HG02885 (cell line): ENCODE data around the gene FNDC1.
A peak's percentile ranks its signal among the peaks of the same experiment; 100 is the strongest.

Experiments used
- ATAC-seq: cut with Tn5 transposase; IDR thresholded peaks from one replicate; pipeline ENCODE4 v1.9.1; 2021; ENCODE audit warnings: mild to moderate bottlenecking; ENCODE audit not compliant: unreplicated experiment, poor library complexity

Gene FNDC1

DNA sequence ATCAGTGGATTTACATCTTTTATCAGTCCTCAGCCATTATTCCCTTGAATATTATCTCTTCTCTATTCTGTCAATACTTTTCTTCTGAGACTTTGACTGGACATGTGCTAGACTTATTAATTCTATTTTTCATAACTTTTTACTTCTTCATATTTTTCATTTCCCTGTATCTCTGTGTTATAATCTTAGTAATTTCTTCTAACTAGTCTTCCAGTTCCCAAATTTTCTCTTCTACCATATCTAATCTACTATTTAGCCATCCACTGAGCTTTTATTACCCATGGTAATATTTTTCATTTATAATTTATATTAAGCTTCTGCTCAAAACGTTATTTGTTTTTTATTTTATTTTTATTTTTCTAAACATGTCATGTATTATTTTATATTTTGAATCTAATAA, 13.1 kb upstream of the FNDC1 start:
- no peak for ATAC-seq

DNA sequence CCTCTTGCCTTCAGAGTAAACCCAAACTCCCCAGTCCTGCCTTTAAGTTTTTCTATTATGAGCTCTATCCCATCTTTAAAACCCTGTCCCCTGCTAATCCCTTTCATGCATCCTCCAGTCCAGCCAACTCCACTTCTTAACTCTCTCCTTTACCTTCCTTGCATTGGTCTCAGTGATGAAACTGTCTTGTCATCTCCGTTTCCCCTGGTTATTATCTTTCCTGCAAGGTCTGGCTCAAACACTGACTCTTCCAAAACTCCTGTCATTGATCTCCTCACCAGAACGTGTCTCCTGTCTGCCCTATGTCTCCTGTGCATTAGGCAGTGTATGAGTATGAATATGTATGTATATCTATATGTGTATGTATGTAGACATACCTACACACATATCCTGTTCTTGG, 11.8 kb upstream of the FNDC1 start:
- ATAC-seq, result no peak

DNA sequence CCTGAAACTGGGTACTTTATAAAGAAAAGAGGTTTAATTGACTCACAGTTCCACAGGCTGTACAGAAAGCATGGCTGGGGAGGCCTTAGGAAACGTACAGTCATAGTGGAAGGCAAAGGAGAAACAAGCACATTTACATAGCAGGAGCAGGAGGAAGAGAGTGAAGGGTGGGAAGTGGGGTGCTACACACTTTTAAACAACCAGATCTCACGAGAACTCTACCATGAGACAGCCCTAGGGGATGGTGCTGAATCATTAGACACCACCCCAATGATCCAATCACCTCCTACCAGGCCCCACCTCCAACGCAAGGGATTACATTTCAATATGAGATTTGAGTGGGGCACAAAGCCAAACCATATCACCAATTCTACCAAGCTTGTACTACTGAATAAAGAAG, 7.4 kb upstream of the FNDC1 start:
- no peak for ATAC-seq

DNA sequence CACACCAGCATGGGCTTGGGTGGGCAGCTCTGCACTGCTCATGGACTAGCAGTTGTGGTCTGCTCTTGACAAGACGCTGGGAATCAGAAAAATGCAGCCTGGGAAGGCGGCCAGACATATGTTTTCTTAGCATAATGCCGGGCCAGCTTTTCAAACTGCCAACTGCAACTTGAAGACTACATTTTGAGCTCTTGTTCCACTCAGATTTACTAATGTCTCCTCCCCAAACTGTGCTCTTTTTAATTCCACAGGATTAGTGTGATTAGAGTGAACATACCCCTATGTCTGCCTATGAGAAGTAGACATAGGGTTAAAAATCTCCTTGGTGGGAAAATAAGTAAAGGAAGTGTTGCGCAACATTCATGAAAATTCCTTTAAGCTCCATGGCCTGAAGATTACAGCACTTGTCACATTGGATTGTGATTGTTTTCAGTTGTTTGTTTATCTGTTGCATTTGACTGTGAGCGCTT, 5.3 kb upstream of the FNDC1 start:
- ATAC-seq, result no peak

DNA sequence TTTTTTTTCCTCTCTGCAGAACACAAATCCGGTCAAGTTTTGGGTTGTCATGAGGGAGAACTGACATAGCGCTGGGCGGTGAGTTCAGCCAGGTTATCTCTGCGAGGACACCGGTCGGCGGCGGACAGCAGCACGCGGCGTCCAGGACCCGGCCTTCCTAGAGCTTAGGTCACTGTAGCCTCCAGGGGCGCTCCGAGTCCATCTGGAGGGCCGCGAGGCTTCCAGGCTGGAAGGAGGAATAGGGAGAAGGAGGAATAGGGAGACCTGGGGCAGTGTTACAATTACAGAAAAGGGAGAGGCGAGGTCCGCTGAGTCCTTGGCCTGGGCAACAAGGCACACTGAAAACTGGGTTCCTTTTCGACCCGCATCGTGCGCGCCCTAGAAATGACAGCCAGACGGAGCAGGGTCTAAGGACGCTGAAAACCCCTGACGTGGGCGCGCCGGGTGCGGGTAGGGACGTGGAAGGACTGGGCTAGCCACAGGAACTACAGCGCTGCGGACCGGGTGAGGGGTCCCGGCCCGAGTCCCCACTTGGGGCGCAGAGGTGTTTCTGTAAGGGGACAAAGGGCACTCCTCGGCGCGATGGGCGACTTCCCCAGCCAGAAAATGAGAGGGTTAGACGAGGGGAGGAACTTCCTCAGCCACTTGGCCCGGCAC, 536 bp upstream of the FNDC1 start:
- peak; percentile 16 for ATAC-seq

DNA sequence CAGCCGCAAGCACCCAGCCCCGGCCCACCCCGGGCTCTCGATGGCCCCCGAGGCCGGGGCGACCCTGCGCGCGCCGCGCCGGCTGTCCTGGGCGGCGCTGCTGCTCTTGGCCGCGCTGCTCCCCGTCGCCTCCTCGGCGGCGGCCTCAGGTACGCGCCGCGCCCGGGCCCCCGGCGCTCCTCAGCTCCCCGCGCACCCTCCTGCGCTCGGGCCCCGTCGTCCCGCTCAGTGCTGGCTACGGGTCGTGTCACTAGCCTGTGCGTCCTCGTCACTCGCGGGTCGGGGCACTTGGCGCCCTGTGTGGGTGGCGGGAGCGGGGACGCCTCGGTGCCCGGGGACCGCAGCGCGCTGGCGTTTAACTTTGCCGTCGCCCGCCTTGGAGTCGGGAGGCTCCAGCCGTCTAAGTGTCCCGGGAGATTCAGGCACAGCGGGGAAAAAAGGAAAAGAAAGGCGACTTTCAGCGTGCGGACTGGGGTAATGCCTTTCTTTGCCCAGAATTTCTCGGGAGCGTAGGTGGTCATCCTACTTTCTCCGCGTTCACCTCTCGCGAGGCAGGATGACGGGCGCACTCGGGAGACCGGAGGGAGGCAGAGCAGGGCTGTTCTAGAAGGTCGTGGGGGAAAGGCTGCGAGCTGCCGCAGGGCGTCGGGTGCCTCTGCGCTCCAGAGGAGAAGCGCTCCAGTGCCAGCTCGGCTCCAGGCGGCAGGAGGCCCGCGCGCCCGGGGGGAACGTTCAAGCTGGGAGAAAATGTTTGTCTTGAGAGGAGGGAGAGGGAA, 545 bp downstream of the FNDC1 start:
- ATAC-seq, result peak; percentile 39

DNA sequence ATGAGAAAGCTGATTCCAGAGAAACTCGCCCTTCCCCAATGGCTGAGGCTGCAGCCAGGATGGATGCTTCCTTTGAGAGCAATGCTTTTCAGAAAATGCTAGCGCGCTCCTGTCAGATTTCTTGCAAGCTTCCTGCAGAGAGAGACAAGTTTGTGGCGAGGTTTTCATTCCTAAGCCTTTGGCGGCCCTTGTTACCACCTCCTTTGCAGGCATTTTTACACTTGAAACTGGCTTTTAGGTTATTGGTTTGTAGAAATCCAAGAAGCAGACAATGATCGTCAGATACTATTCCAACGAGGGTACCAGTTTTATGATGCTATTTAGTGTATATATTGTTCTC, 1.1 kb downstream of the FNDC1 start:
- no peak for ATAC-seq

DNA sequence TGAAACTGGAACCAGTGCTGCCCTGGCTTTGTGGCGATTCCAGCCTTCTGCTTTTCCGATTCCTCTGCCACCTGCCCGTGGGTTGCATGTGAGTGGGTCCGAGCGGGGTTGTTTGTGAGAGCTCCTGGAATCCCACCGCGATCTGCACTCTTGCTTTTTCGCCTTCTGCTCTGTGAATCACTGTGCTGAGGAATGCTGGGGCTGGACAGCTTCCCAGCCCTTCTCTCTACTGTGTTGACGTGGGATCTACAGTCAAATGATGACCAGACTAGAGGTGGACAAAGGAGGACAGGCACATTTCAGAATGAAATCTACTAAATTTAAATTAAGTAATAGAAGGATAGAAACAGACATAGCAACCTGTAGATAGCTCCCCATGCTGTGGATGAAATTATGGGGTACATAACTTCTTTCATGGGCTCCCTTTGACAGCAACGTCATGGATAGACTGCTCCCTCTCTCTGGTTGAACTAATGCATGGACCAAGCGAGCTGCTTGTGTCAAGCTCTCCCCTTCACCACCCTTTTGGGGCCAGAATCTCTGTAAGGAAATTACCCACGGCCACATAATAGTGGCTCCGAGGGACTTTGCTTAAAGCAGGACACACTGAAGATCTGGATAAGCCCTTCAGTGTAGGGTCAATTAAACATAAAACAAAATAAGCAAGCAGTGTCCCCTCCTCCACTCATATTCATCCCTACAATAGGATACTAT, 2.0 kb downstream of the FNDC1 start:
- ATAC-seq, result no peak

DNA sequence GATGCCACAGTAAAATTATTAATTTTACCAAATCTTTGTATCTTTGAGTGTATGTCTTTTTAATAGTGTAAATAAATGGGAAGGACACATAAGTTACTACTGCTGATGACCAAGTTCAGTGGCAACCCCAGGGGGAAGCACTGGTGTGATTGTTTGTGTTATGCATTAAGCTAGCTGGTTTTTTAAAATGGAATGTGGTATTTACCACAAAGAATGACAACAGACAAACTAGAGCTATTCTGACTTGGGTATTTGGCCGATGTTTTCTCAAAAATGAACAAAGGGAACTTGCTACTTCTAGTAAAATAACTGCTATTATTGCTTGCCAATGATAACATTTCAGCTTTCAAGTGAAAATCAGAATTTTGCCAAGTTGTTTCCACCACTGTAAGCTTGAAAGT, 2.9 kb downstream of the FNDC1 start:
- no peak for ATAC-seq

DNA sequence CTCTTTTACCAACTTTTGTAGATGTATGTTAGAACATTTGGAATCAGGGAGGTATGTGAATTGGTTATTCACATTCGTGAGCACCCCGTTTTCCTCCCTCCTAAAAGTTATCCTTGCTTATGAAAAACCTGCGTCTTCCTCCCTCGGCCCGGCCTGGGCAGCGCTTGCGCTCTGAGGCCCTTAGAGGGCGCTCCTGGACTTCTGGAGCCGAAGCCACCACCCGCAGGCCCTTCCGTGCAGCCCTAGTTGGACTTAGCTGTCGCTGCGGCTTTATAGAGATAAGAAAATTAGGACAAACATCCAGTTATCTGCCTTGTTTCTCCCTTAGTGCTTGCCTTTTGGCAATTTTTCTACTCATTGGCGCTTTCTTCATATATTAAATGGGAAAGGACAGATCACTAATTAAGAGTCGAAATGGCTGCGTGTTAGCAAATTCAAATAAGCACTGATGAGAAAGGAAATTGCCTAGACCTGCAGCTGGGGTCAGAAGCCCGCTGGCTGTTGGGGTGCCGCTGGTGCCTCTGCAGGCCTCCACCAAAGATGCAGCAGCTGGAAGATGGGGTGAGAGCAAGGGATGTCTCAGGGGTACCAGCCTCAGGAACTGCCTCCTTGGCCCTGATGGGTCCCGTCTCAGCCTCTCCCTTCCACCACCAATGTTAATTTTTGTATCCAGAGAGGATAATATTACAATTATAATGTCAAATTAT, 5.2 kb downstream of the FNDC1 start:
- peak; percentile 84 for ATAC-seq

DNA sequence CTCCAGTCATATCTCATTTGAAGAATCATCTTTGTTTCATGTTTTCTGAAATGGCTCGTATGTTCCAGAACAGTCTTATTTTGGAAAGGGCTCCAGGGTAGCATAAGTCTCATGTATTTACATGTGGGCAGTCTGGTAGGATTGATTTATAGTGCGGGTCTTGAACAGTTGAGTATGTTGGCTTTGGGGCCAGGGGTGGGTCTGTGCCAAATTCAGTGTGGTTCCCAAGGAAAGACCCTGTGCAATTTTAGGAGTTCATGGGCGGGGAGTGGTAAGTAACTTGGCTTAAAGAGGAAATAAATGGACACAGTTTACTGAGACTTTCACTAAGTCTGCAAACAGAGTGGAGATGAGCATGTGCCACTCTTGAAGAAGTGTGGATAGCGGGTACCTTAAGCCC, 7.7 kb downstream of the FNDC1 start:
- no peak for ATAC-seq

DNA sequence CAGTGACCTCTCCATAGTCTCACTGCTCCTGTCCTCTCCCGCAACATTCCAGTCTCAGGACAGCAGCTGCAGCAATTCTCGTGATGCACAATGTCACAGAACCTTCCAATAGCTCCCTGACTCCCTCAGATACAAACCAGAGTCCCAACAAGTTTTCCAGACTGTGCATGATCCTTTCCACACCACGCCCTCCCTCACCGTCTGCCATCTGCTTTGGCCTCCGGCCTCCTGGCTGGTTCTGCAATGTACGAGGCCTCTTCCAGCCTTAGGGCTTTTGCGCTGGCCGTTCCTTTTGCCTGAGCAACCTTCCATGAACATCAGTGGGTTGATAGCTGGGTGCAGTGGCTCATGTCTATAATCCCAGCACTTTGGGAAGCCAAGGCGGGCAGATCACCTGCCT, 9.6 kb downstream of the FNDC1 start:
- ATAC-seq, result no peak

DNA sequence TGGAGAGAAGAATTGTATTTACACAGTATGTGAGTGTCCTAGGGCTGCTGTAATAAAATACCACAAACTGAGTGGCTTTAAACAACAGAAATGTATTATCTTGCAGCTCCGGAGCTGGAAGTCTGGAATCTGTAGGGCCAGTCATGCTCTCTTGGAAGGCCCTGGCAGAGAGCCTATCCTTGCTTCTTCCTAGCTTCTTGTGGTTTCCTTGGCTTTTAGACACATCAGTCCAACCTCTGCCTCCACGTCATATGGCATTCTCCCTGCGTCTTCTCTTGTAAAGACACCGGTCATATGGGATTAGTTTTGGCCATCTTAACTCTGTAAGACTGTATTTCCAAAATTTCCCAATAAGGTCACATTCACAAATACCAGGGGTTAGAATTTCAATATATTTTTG, 10.8 kb downstream of the FNDC1 start:
- no peak for ATAC-seq

DNA sequence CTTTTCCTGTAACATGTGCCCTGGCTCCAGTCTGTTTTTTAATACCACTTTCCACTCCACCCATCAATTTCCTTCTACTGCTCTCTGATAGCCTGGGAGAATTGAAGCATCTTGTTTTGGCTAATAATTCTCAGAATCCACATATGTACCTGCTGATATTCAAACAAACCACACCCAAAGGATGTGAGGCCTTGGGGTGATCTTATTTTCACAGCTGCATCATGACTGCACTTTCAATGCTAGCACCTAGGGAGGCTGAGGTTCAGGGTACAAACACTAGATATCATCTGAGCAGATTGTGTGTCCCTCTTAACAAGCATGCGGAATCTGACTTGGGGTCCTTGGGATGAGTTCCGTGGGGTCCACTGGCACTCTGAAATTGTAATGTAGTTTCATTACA, 12.7 kb downstream of the FNDC1 start:
- no peak for ATAC-seq

DNA sequence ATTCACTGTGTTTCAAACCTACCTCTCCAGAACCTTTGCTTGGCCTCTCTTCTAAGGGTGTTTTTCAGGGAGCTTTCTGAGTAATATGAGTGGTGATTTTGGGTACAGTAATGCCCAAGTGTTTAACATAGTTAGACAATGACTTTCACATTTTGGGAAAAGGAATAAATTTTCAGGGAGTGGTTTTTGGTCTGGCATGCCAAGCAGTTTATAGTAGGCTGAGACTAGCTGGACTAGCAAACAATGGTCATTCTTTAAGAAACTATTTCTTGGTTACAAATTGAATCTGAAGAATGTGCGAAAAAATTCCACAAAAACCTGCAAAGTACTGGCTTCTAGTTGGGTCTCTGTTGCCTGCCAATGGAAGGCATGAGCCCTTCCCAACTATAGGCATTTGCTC, 15.4 kb downstream of the FNDC1 start:
- no peak for ATAC-seq

DNA sequence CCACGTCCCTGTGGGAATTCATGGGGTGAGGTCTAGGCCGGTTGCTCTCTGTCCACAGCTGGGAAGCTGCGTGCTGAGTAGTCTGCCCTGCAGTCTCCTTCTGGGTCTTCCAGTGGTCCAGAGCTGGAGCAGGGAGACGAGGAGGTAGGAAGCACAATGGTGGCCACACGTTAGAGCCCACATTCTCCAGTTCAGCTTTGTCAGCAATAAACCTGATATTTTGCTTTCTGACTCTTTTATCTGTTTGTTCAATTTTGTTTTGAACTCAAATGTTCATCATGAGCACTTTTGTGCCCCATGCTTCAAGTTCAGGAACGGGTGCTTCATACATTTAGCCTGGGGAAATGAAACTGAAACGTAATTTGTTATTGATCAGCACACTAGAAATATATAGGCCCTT, 21.3 kb downstream of the FNDC1 start:
- ATAC-seq, result no peak

DNA sequence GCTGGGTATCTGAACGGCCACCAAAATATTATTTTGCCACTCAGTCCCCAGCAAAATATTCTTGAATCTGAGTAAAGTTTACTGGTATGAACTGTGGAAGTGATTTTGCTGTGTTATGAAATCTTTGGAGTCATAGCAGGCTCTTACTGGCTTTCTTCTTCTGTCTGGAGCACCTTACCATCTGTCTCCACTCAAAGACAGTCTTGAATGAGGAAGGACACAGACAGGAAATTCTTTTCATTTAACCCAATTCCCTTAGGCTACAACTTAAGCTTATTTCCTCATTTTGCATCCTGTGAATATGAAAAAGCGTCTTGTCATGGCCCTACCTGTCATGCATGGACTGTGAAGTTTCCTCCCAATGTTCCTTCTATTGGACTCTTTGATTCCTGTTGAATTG, 24.7 kb downstream of the FNDC1 start:
- no peak for ATAC-seq

DNA sequence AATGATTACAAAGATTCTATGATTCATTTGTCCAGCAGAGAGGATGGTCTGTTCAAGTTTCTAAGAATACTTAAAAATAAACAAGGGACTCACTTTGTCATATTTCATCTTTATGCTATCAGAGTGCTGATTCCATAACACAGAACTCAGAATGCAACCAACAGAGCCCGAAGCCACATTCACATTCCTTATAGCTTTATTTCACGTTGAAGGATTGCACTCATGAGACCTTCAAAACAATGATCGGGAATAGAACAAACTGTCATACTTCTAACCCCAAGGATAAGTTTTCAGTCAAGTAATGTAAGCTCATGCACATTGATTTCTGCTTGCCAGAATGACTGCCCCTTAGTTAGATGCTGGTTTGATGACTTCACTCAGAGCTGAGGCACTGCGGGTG, 25.2 kb downstream of the FNDC1 start:
- ATAC-seq, result no peak

DNA sequence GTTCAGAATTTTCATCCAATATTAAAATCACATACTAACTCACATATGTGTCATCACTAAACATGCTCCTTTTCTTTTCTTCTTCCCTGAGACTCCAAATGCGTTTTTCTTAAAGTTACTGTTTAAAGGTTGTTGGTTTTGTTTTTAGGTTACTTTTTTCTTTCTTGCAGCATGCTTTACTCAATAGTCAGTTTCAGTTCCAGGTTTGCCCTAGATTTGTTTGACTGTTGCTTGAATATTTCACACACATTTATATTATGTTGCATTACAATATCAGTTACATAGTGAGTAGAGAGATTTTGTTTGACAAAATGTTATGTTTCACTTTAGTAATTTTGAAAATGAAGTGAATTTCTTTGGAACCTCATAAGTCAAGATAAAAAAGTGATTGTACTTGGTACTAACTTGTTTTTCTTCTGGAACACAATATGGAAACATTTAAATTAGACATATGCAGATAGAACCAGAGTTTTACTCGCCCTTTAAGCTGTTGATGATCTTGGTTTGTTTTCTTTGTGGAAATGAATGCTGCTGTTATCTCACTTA, 27.3 kb downstream of the FNDC1 start:
- ATAC-seq, result no peak

DNA sequence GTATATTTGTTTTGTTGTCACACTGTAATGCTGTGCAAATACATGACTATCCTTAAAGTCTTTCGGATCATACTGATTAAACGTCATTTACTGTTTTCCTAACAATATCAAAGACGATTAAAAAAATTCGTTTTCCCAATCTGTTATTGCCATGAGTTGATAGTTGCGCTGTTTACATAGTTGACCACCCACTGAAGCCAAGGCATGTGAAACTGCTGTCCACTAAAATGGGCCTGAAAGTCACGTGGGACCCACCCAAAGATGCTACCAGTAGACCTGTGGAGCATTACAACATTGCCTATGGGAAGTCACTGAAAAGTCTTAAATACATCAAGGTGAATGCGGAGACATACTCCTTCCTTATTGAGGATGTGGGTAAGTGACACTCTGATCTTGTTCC, 28.1 kb downstream of the FNDC1 start:
- ATAC-seq, result no peak

DNA sequence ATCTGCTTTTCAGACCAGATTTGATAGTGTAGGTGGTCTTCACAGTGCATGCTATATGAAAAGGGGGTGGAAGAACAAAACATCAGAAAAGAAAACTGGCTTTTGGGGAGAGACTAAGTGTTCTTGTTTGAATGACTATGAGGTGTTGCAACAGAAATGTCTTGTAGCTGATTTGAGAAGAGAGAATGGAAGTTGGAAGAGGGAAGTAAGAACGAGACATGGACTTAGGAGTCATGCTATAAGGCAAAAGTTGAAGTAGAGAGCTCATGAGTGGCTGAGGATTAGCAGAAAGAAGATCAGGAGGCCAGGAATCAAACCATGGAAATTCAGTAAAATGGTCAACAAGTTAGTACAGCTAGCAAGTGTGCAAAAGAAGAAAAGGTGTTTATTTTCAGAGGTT, 32.1 kb downstream of the FNDC1 start:
- ATAC-seq, result no peak
